Nephron progenitor cell (in vitro differentiated cells): ENCODE results near the gene SCAF11.

Experiments
- DNase-seq: peaks from one replicate; pipeline ENCODE4 v3.0.0; 2021
- H3K27ac Mint-ChIP-seq: 2 replicates; pipeline ENCODE4 v1.8.0; 2021; ENCODE audit warnings: mild to moderate bottlenecking, moderate library complexity, mixed read lengths
- H3K27me3 Mint-ChIP-seq: 2 replicates; pipeline ENCODE4 v1.8.0; 2021; ENCODE audit warnings: mild to moderate bottlenecking, low read depth, mixed read lengths; ENCODE audit not compliant: poor library complexity
- H3K36me3 Mint-ChIP-seq: 2 replicates; pipeline ENCODE4 v1.8.0; 2021; ENCODE audit warnings: low read depth, mixed read lengths
- H3K4me1 Mint-ChIP-seq: 2 replicates; pipeline ENCODE4 v1.8.0; 2021; ENCODE audit warnings: mixed read lengths
- H3K4me3 Mint-ChIP-seq: 2 replicates; pipeline ENCODE4 v1.8.0; 2021; ENCODE audit warnings: mild to moderate bottlenecking, moderate library complexity, mixed read lengths
- H3K9me3 Mint-ChIP-seq: 2 replicates; pipeline ENCODE4 v1.8.0; 2021; ENCODE audit warnings: mild to moderate bottlenecking, moderate library complexity, mixed read lengths
- CTCF ChIP-seq: fragments of 200-600 bp; sonication (generic); IDR thresholded peaks from 2 replicates; pipeline ENCODE4 v1.5.0; 2021; ENCODE audit warnings: antibody characterized with exemption

The SCAF11 gene

GRCh38 chr12:45959728-45960127 lies 30.6 kb downstream of the SCAF11 start:
- TF ChIP-seq CTCF, result no peak
- Mint-ChIP-seq H3K9me3 (peaks cover 5% of the 10 kb centered on the region), H3K27ac (no peak overlapping the region), H3K36me3 (peaks cover 53% of the 10 kb centered on the region), H3K4me1 (no peaks in the 10 kb centered on the region), H3K4me3 (no peak overlapping the region), H3K27me3 (no peaks in the 10 kb centered on the region)
- DNase-seq, result no peak

GRCh38 chr12:45959025-45959424 lies 31.3 kb downstream of the SCAF11 start:
- Mint-ChIP-seq H3K36me3 (peaks cover 53% of the 10 kb centered on the region), H3K4me1 (no peaks in the 10 kb centered on the region), H3K27ac (no peak overlapping the region), H3K4me3 (no peak overlapping the region), H3K9me3 (peaks cover 5% of the 10 kb centered on the region), H3K27me3 (no peaks in the 10 kb centered on the region)
- TF ChIP-seq CTCF, result no peak
- DNase-seq, result no peak

DNA sequence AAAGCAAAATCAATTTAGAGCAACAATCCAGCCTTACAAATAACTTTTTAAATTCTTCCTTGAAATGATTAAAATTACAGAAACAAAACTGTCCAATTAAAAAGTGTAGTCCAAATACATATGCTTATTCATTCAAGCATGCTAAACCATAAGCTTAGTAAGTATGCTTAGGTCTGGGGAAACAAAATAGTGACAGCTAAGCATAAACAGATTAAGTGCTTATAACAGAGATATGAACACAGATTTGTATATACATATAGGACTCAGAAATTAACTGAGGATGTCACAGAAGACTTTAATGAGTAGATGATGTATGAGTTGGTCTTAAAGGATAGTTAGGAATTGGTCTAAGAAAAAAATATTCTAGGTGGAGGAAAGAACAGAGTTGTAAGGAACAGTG lies 41.8 kb downstream of the SCAF11 start:
- Mint-ChIP-seq H3K4me1 (no peaks in the 10 kb centered on the region), H3K27me3 (no peaks in the 10 kb centered on the region), H3K9me3 (no peaks in the 10 kb centered on the region), H3K27ac (no peak overlapping the region), H3K4me3 (no peak overlapping the region), H3K36me3 (peaks cover 54% of the 10 kb centered on the region)
- TF ChIP-seq CTCF, result no peak
- no peak for DNase-seq

GRCh38 chr12:45946435-45946834 lies 43.9 kb downstream of the SCAF11 start:
- no peak overlapping the region for H3K4me3 Mint-ChIP-seq
- H3K9me3 Mint-ChIP-seq, result no peaks in the 10 kb centered on the region
- no peaks in the 10 kb centered on the region for H3K4me1 Mint-ChIP-seq
- no peaks in the 10 kb centered on the region for H3K27me3 Mint-ChIP-seq
- H3K27ac Mint-ChIP-seq, result no peak overlapping the region
- no peak for TF ChIP-seq CTCF
- DNase-seq, result no peak
- H3K36me3 Mint-ChIP-seq, result peaks cover 71% of the 10 kb centered on the region

DNA sequence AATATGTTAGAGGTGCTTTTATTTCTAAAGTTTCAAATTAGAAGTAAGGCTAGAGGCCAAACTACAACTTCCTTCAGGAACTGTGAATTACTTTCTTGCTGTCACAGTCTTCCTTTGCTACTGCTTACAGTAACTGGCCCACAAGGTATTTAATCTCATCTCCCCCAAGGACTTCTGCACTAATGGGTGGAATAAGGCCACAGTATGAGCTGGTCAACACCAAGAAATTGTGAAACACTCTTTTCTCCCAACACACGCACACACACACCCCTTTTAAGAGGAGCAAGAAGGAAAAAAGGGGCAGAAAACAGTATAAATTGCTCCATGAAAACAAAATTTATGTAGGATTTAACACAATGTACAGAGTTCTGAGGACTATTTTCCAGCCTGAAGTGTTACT lies 45.6 kb downstream of the SCAF11 start:
- no peaks in the 10 kb centered on the region for H3K27me3 Mint-ChIP-seq
- H3K4me1 Mint-ChIP-seq, result no peaks in the 10 kb centered on the region
- no peak overlapping the region for H3K27ac Mint-ChIP-seq
- no peaks in the 10 kb centered on the region for H3K9me3 Mint-ChIP-seq
- no peak for TF ChIP-seq CTCF
- no peak overlapping the region for H3K4me3 Mint-ChIP-seq
- DNase-seq, result no peak
- peaks cover 78% of the 10 kb centered on the region for H3K36me3 Mint-ChIP-seq

DNA sequence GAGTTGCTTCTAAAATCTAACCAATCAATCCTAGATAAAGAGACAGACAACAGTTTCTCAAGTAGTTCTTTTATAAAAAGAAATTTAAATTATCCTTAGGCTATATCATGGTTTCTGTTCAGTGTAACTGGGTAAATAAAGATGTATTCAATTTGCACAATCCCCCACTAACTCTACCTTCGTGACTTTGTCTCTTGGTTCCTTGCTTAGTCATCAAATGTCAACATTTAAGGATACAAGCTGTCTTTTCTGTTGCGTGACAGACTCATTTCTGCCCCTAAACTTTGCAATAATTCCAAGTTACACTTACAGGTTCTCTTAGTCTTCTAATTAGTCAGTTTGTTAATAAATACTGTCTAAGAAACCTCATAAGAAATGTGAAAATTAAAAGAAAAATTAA lies 50.6 kb downstream of the SCAF11 start:
- no peak overlapping the region for H3K27ac Mint-ChIP-seq
- H3K9me3 Mint-ChIP-seq, result no peaks in the 10 kb centered on the region
- no peaks in the 10 kb centered on the region for H3K27me3 Mint-ChIP-seq
- H3K4me3 Mint-ChIP-seq, result no peak overlapping the region
- no peaks in the 10 kb centered on the region for H3K4me1 Mint-ChIP-seq
- peaks cover 75% of the 10 kb centered on the region for H3K36me3 Mint-ChIP-seq
- DNase-seq, result no peak
- TF ChIP-seq CTCF, result no peak
